Body of pancreas (tissue), 4 donors: Measurements from ENCODE around the gene CACNB3.

ENCODE experiments used
- POLR2A ChIP-seq, 3 donors: fragments of 450-650 bp; IDR thresholded peaks; one replicate each; pipeline ENCODE4 v1.6.1; 2016; ENCODE audit warnings: antibody characterized with exemption in 3 of 3, mild to moderate bottlenecking in 2 of 3
- TF ChIP-seq, protein P1 (sequence below), 7 experiments: fragments of 450-650 bp in 4 of 7; fragments of 200-600 bp in 3 of 7; sonication (generic) in 3 of 7; IDR thresholded peaks; one replicate each; pipeline ENCODE4 v1.5.1; 2016 to 2019; ENCODE audit warnings: antibody characterized with exemption in 7 of 7

DNA sequence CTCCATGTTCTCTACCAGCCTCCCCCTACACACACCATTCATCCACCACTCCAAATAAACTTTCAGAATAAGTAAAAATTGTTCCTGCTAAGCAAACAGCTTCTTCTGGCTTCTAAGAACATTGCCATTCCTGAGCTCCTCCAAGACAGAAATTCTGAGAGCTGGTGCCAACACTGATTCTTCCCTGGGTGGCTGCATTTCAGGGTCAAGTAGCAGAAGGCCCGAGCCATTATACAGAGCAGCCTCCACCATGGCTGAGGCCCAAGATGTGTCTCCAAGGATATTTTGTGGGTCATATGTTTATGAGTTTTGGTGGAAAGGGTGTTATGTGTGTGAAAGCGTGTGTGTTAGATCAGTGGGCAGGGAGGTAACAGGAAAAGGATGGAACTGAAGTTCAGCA, 50.9 kb downstream of the CACNB3 start:
- TF ChIP-seq, protein P1, sequence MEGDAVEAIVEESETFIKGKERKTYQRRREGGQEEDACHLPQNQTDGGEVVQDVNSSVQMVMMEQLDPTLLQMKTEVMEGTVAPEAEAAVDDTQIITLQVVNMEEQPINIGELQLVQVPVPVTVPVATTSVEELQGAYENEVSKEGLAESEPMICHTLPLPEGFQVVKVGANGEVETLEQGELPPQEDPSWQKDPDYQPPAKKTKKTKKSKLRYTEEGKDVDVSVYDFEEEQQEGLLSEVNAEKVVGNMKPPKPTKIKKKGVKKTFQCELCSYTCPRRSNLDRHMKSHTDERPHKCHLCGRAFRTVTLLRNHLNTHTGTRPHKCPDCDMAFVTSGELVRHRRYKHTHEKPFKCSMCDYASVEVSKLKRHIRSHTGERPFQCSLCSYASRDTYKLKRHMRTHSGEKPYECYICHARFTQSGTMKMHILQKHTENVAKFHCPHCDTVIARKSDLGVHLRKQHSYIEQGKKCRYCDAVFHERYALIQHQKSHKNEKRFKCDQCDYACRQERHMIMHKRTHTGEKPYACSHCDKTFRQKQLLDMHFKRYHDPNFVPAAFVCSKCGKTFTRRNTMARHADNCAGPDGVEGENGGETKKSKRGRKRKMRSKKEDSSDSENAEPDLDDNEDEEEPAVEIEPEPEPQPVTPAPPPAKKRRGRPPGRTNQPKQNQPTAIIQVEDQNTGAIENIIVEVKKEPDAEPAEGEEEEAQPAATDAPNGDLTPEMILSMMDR (IDR thresholded peaks at IDR 0.05): no peak
- no peak for TF ChIP-seq POLR2A (IDR thresholded peaks at IDR 0.05)
